ENCODE data around the gene CEP44.
"Not testable (repeated sequence)": the region's sequence is repeated elsewhere in the genome, so short reads cannot be mapped to it uniquely, and the experiment has no call there.

The CEP44 gene

GRCh38 chr4:174380206-174380605 is 96.5 kb downstream of the CEP44 start:
- DNase-seq (ENCODE audit: low read depth in 2 of 3, low spot score in 1 of 3), result not testable (repeated sequence)

GRCh38 chr4:174380699-174381439 is 97.2 kb downstream of the CEP44 start:
- DNase-seq (ENCODE audit: low read depth in 2 of 3, low spot score in 1 of 3), result no peak

GRCh38 chr4:174381440-174381800 is 97.7 kb downstream of the CEP44 start:
- DNase-seq (ENCODE audit: low read depth in 2 of 3, low spot score in 1 of 3), result no peak

All from stimulated activated CD4-positive, alpha-beta T cell treated with anti-CD3 and anti-CD28 coated beads, Interleukin-12 subunit alpha, Interleukin-12 subunit beta, amount 100 ng/mL, for 48 hours (primary cell).